MM.1S (cell line): ENCODE results near the gene GOLIM4.

Experiments used
- DNase-seq: peaks from one replicate; pipeline ENCODE4 v3.0.0-alpha.2; 2015
- H2AFZ ChIP-seq: fragments of 300-600 bp; sonication (generic); 2 replicates; pipeline ENCODE4 v1.6.0; 2016; ENCODE audit warnings: antibody characterized with exemption, low read length
- H3F3A ChIP-seq: fragments of 300-600 bp; sonication (generic); 2 replicates; pipeline ENCODE4 v1.6.1; 2016; ENCODE audit warnings: mild to moderate bottlenecking, antibody characterized with exemption, low read length, moderate library complexity, mixed read lengths; ENCODE audit not compliant: insufficient read depth
- H3K27ac ChIP-seq: fragments of 300-600 bp; sonication (generic); 2 replicates; pipeline ENCODE4 v1.5.1; 2016; ENCODE audit warnings: mild to moderate bottlenecking, low read length
- H3K27me3 ChIP-seq: fragments of 300-600 bp; sonication (generic); replicated peaks from 2 replicates; pipeline ENCODE4 v1.6.0; 2016; ENCODE audit warnings: low read length; ENCODE audit not compliant: insufficient read depth
- H3K36me3 ChIP-seq: fragments of 300-600 bp; sonication (generic); replicated peaks from 2 replicates; pipeline ENCODE4 v1.6.1; 2016; ENCODE audit warnings: mild to moderate bottlenecking, low read length, mixed read lengths; ENCODE audit not compliant: insufficient read depth
- H3K4me1 ChIP-seq: fragments of 300-600 bp; sonication (generic); 2 replicates; pipeline ENCODE4 v1.6.1; 2016; ENCODE audit warnings: low read length, mixed read lengths
- H3K4me2 ChIP-seq: fragments of 300-600 bp; sonication (generic); 2 replicates; pipeline ENCODE4 v1.6.0; 2016; ENCODE audit warnings: low read depth, low read length
- H3K4me3 ChIP-seq: fragments of 300-600 bp; sonication (generic); 2 replicates; pipeline ENCODE4 v1.5.1; 2016; ENCODE audit warnings: low read length, mixed read lengths
- H3K79me2 ChIP-seq: fragments of 300-600 bp; sonication (generic); 2 replicates; pipeline ENCODE4 v1.6.1; 2016; ENCODE audit warnings: mixed run types, low read length, mixed read lengths
- H3K9ac ChIP-seq: fragments of 300-600 bp; sonication (generic); 2 replicates; pipeline ENCODE4 v1.6.1; 2016; ENCODE audit warnings: low read length, mixed read lengths
- H3K9me2 ChIP-seq: fragments of 300-600 bp; sonication (generic); replicated peaks from 2 replicates; pipeline ENCODE4 v1.6.1; 2016; ENCODE audit warnings: mild to moderate bottlenecking, low read length, mixed read lengths; ENCODE audit not compliant: insufficient read depth
- H3K9me3 ChIP-seq: fragments of 300-600 bp; sonication (generic); replicated peaks from 2 replicates; pipeline ENCODE4 v1.6.1; 2016; ENCODE audit warnings: mild to moderate bottlenecking, low read length, mixed read lengths; ENCODE audit not compliant: insufficient read depth
- H4K20me1 ChIP-seq: fragments of 300-600 bp; sonication (generic); 2 replicates; pipeline ENCODE4 v1.6.1; 2016; ENCODE audit warnings: mild to moderate bottlenecking, low read length, moderate library complexity, mixed read lengths; ENCODE audit not compliant: insufficient read depth
- EZH2 ChIP-seq: fragments of 300-600 bp; sonication (generic); optimal IDR thresholded peaks from 2 replicates; pipeline ENCODE3; 2017; ENCODE audit warnings: low read depth, mild to moderate bottlenecking, antibody characterized with exemption, low read length, mixed read lengths
- EZH2phosphoT487 ChIP-seq: fragments of 300-600 bp; sonication (generic); IDR thresholded peaks from 2 replicates; pipeline ENCODE4 v1.6.1; 2018; ENCODE audit warnings: antibody characterized with exemption, low read length
- TF ChIP-seq, protein P1 (sequence below): fragments of 300-600 bp; sonication (generic); IDR thresholded peaks from 2 replicates; pipeline ENCODE4 v1.5.1; 2016; ENCODE audit warnings: antibody characterized with exemption, low read length, mixed read lengths

The GOLIM4 gene

GRCh38 chr3:168104361-168104760 lies 8.6 kb upstream of the GOLIM4 start:
- no peak for DNase-seq
- Histone ChIP-seq H3K4me2 (no peak overlapping the region), H3K4me3 (no peak overlapping the region), H4K20me1 (no peaks in the 10 kb centered on the region), H3K27me3 (no peaks in the 10 kb centered on the region), H3K79me2 (no peaks in the 10 kb centered on the region), H3K4me1 (no peaks in the 10 kb centered on the region), H3F3A (no peaks in the 10 kb centered on the region), H3K9me3 (no peaks in the 10 kb centered on the region), H3K9me2 (no peaks in the 10 kb centered on the region), H3K36me3 (no peaks in the 10 kb centered on the region), H3K27ac (no peak overlapping the region), H3K9ac (no peak overlapping the region), H2AFZ (no peak overlapping the region)
- TF ChIP-seq EZH2, result no peak

GRCh38 chr3:168102735-168103410 lies 7.1 kb upstream of the GOLIM4 start:
- H3K9ac ChIP-seq, result no peak overlapping the region
- H3K4me3 ChIP-seq, result no peak overlapping the region
- no peaks in the 10 kb centered on the region for H3K4me1 ChIP-seq
- H3K27me3 ChIP-seq, result no peaks in the 10 kb centered on the region
- H3K4me2 ChIP-seq, result no peak overlapping the region
- H3K36me3 ChIP-seq, result no peaks in the 10 kb centered on the region
- no peak overlapping the region for H2AFZ ChIP-seq
- no peaks in the 10 kb centered on the region for H3K9me2 ChIP-seq
- no peaks in the 10 kb centered on the region for H3K9me3 ChIP-seq
- no peaks in the 10 kb centered on the region for H3K79me2 ChIP-seq
- H3F3A ChIP-seq, result no peaks in the 10 kb centered on the region
- H3K27ac ChIP-seq, result no peak overlapping the region
- TF ChIP-seq, protein P1, sequence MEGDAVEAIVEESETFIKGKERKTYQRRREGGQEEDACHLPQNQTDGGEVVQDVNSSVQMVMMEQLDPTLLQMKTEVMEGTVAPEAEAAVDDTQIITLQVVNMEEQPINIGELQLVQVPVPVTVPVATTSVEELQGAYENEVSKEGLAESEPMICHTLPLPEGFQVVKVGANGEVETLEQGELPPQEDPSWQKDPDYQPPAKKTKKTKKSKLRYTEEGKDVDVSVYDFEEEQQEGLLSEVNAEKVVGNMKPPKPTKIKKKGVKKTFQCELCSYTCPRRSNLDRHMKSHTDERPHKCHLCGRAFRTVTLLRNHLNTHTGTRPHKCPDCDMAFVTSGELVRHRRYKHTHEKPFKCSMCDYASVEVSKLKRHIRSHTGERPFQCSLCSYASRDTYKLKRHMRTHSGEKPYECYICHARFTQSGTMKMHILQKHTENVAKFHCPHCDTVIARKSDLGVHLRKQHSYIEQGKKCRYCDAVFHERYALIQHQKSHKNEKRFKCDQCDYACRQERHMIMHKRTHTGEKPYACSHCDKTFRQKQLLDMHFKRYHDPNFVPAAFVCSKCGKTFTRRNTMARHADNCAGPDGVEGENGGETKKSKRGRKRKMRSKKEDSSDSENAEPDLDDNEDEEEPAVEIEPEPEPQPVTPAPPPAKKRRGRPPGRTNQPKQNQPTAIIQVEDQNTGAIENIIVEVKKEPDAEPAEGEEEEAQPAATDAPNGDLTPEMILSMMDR, result no peak
- no peak for TF ChIP-seq EZH2phosphoT487
- no peak for TF ChIP-seq EZH2
- no peaks in the 10 kb centered on the region for H4K20me1 ChIP-seq
- DNase-seq, result no peak

DNA sequence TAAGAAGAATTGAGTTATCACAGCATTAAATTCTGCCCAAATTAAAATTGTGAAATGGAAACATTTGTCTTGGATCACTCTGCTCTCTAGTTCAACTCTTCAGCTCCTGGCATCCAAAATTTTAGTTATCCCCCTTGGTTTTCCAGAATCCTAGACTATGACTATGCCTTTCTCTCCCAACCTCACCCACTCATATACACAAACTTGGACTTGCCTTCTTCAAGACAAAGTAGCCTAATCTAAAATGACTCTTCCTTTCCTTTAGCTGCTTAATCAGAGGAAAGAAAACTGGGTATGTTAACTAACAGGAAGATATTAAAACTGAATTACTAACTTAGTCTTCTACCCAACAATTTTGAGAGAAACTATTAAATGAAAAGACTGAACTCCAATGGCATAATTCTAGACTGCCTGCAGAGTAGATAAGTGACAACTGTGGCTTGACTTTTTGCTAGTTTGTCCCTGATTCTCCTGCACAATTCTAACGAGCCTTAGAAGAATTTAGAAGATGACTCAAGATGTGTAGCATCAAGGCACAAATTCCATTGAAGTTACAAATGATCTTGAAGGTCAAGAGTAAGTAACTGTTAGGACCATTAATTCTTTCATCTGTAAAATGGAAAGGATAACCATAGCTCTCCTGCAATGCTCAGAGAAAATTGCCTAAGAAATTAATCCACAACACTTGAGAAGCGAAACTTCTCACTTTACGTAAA lies 5.2 kb upstream of the GOLIM4 start:
- no peak overlapping the region for H3K4me2 ChIP-seq
- TF ChIP-seq, protein P1, result no peak
- TF ChIP-seq EZH2phosphoT487 (no peak), EZH2 (no peak)
- H2AFZ ChIP-seq, result no peak overlapping the region
- H3K9me3 ChIP-seq, result no peaks in the 10 kb centered on the region
- no peaks in the 10 kb centered on the region for H3K27me3 ChIP-seq
- no peaks in the 10 kb centered on the region for H4K20me1 ChIP-seq
- H3K36me3 ChIP-seq, result no peaks in the 10 kb centered on the region
- no peak overlapping the region for H3K4me3 ChIP-seq
- H3K79me2 ChIP-seq, result no peaks in the 10 kb centered on the region
- no peak overlapping the region for H3K9ac ChIP-seq
- H3K27ac ChIP-seq, result no peak overlapping the region
- peaks cover 12% of the 10 kb centered on the region; the same call in 1 of the 2 replicates for H3K4me1 ChIP-seq
- H3F3A ChIP-seq, result peaks cover 12% of the 10 kb centered on the region; the same call in 1 of the 2 replicates
- no peak for DNase-seq
- H3K9me2 ChIP-seq, result no peaks in the 10 kb centered on the region
